GM18858 (cell line): Measurements from ENCODE around the gene IFT27.

Source experiments
- ATAC-seq: cut with Tn5 transposase; IDR thresholded peaks from one replicate; pipeline ENCODE4 v1.9.1; 2021; ENCODE audit not compliant: unreplicated experiment

The IFT27 gene

GRCh38 chr22:36727927-36728488 is 47.9 kb downstream of the IFT27 start:
- no peak for ATAC-seq

GRCh38 chr22:36727110-36727509 is 48.8 kb downstream of the IFT27 start:
- ATAC-seq: no peak

GRCh38 chr22:36726007-36726380 is 49.9 kb downstream of the IFT27 start:
- no peak for ATAC-seq

GRCh38 chr22:36725366-36726006 is 50.4 kb downstream of the IFT27 start:
- no peak for ATAC-seq

- no peak for ATAC-seq
These were observed 51.1 kb downstream of the IFT27 start for GRCh38 chr22:36724836-36725235.

GRCh38 chr22:36722055-36722454 is 53.9 kb downstream of the IFT27 start:
- ATAC-seq: no peak

GRCh38 chr22:36715647-36716046 is 60.3 kb downstream of the IFT27 start:
- ATAC-seq: no peak

GRCh38 chr22:36714110-36714509 is 61.8 kb downstream of the IFT27 start:
- no peak for ATAC-seq

GRCh38 chr22:36713436-36713835 is 62.5 kb downstream of the IFT27 start:
- ATAC-seq: no peak
